Activated CD4-positive, alpha-beta T cell treated with anti-CD3 and anti-CD28 coated beads, Interleukin-2, amount 10 ng/mL, durations not matched to agents 7 days and 5 days (primary cell): Measurements from ENCODE around the gene RIN2. TPM values are rescaled to one million over a fixed set of nuclear protein-coding genes. Genes with fewer than 3 reads are reported as not detected.
"Not testable (repeated sequence)": the region's sequence is repeated elsewhere in the genome, so short reads cannot be mapped to it uniquely, and the experiment has no call there.

Experiments
- CTCF ChIA-PET: fragments of 350-600 bp; sonication (Branson Sonifier 250); formaldehyde crosslinking; loops from one replicate; lab custom pipeline; 2021; ENCODE audit warnings: antibody characterized with exemption; lab: Charles Lee
- POLR2A ChIA-PET: fragments of 350-600 bp; sonication (Branson Sonifier 250); formaldehyde crosslinking; loops from one replicate; lab custom pipeline; 2021; ENCODE audit warnings: antibody characterized with exemption; lab: Charles Lee
- DNase-seq: peaks from one replicate; pipeline ENCODE4 v3.0.0-alpha.2; 2020
- H3K27ac Mint-ChIP-seq: one replicate; pipeline ENCODE4 v1.8.0; 2021; ENCODE audit warnings: mild to moderate bottlenecking, moderate library complexity, mixed read lengths
- H3K27me3 Mint-ChIP-seq: one replicate; pipeline ENCODE4 v1.8.0; 2021; ENCODE audit warnings: mixed read lengths
- H3K36me3 Mint-ChIP-seq: one replicate; pipeline ENCODE4 v1.8.0; 2021; ENCODE audit warnings: low read depth, mixed read lengths
- H3K4me1 Mint-ChIP-seq: one replicate; pipeline ENCODE4 v1.8.0; 2021; ENCODE audit warnings: mixed read lengths
- H3K4me3 Mint-ChIP-seq: one replicate; pipeline ENCODE4 v1.8.0; 2021; ENCODE audit warnings: mild to moderate bottlenecking, moderate library complexity, mixed read lengths
- H3K9me3 Mint-ChIP-seq: one replicate; pipeline ENCODE4 v1.8.0; 2021; ENCODE audit warnings: mixed read lengths
- total RNA-seq, 2 experiments: library from RNA; stranded (reverse); gene quantifications; one replicate each; pipeline ENCODE4 v1.2.3, GENCODE V29; 2021

Gene RIN2
- total RNA-seq, 2 experiments from 2014 or later = not detected

DNA sequence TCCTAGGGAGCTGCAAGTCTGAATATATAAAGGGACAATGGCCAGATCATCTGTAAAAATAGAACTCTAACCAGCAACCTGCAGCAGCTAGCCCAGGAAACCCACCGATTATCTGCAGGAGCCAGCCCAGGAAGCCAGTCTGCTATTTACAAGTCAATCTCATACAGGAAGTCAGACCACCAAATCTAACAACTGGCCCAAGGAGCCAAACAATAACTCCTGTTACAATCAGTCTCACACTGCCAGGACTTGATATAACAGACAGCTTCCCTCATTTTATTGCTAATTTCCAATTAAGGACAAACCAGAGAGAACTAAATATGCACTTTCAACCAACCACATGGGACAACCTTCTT lies 14.4 kb upstream of the RIN2 start:
- Mint-ChIP-seq H3K36me3 (no peaks in the 10 kb centered on the region), H3K4me1 (no peaks in the 10 kb centered on the region), H3K9me3 (no peaks in the 10 kb centered on the region), H3K27ac (no peak overlapping the region), H3K4me3 (no peak overlapping the region), H3K27me3 (peaks cover 11% of the 10 kb centered on the region)
- CTCF ChIA-PET = no interaction called here
- no peak for DNase-seq
- POLR2A ChIA-PET = no interaction called here

DNA sequence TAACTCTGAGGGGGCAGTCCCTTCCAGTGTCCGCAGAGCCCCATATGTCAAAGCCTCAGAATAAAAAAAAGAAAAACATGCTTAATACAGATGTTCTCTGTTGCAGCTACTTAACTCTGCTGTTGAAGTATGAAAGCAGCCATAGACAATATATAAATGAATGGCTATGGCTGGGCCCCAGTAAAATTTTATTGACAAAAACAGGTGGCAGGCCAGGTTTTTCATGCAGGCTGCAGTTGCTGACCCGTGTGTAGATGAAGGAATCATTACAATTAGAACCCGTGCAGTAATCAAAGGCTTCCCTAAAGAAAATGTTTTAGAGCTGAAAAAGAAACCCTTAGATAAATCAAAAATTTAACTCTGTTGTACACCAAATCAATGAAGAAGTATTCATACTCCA lies 13.0 kb upstream of the RIN2 start:
- Mint-ChIP-seq H3K27ac (no peak overlapping the region), H3K9me3 (no peaks in the 10 kb centered on the region), H3K4me3 (no peak overlapping the region), H3K36me3 (no peaks in the 10 kb centered on the region), H3K4me1 (no peaks in the 10 kb centered on the region), H3K27me3 (peaks cover 11% of the 10 kb centered on the region)
- no peak for DNase-seq
- CTCF ChIA-PET = interaction anchor here (1.4 kb wide), 1 partner anchor 31 kb away, joined by 3 read pairs; no protein-coding TSS in a partner anchor
- POLR2A ChIA-PET = no interaction called here

DNA sequence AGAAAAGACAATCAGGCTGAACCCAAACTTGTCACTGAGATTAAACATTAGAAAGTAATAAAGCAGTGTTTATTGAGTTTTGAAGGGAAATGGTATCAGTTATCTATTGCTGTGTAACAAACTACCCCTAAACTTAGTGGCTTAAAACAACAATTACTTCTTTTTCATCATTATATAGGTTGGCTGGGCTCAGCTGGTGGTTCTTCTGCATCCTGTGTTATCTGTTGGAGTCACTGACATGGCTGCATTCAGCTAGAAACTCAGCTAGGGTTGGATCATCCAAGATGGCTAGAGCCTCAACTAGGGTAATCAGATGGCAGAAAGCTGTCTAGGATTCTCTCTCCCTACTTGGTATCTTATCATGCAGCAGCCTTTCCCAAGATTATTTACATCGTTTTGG lies 12.5 kb upstream of the RIN2 start:
- ChIA-PET POLR2A (no interaction called here), CTCF (no interaction called here)
- DNase-seq = no peak
- no peaks in the 10 kb centered on the region for H3K4me1 Mint-ChIP-seq
- H3K27me3 Mint-ChIP-seq = peaks cover 11% of the 10 kb centered on the region
- no peaks in the 10 kb centered on the region for H3K36me3 Mint-ChIP-seq
- H3K4me3 Mint-ChIP-seq = no peak overlapping the region
- H3K27ac Mint-ChIP-seq = no peak overlapping the region
- no peaks in the 10 kb centered on the region for H3K9me3 Mint-ChIP-seq

DNA sequence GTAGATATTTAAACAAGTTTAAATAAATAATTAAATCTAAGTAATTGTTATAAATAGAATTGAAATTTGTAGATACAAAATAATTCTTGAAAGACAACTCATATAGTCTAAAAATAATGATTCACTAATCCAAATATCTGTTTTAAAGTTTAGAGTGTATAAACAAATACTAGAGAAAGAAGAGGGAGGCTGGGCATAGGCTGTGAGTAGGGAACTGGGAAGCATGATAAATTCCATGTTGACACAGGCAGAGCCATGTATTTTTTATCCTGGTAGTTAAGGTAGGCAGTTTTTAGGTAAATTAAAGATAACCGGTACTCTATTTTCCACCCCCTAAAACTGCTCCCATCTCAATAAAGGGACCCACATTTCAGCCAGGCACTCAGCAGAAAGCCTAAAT lies 11.7 kb upstream of the RIN2 start:
- ChIA-PET POLR2A (no interaction called here), CTCF (no interaction called here)
- H3K36me3 Mint-ChIP-seq = no peaks in the 10 kb centered on the region

DNA sequence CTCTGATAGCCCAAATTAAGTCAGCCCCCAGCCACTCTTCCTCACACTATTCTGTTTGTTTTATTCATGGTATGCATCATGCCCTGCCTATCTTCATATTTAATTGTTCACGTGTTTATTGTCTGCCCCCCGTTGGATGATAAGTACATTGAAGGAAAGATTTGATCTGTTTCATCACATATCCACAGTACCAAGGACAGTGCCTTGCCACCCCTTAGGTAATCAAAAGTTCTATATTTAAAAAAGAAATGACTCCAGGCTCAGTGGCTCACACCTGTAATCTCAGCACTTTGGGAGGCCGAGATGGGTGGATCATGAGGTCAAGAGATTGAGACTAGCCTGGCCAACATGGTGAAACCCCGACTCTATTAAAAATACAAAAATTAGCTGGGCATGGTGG lies 10.2 kb upstream of the RIN2 start:
- ChIA-PET POLR2A (no interaction called here), CTCF (no interaction called here)
- Mint-ChIP-seq H3K27me3 (peaks cover 2% of the 10 kb centered on the region), H3K36me3 (no peaks in the 10 kb centered on the region), H3K27ac (no peak overlapping the region), H3K4me3 (no peak overlapping the region), H3K4me1 (no peaks in the 10 kb centered on the region), H3K9me3 (no peaks in the 10 kb centered on the region)
- no peak for DNase-seq

More for the DNA sequence above, 11.7 kb upstream of the RIN2 start:
- no peak for DNase-seq
- Mint-ChIP-seq H3K4me1 (no peaks in the 10 kb centered on the region), H3K9me3 (no peaks in the 10 kb centered on the region), H3K27me3 (peaks cover 3% of the 10 kb centered on the region), H3K4me3 (no peak overlapping the region), H3K27ac (no peak overlapping the region)

DNA sequence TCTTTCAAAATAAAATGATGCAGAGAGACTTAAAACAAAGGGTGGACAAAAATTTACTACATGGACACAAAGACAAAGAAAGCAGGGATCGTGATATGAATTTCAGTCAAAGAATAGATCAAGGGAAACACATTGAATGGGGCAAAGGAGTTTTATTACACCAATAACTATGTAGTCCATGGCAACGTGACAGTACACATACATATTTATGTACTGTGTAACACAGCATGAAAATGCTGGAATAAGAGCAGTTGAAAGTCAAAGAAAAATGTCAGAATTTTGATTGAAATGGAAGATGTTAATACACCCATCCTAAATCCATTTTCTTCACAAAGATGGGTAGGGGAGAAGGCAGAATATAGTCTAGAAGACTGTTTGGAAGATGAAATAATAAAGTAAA lies 9.4 kb upstream of the RIN2 start:
- CTCF ChIA-PET = no interaction called here
- Mint-ChIP-seq H3K27me3 (peaks cover 2% of the 10 kb centered on the region), H3K9me3 (no peaks in the 10 kb centered on the region), H3K4me3 (no peak overlapping the region), H3K36me3 (no peaks in the 10 kb centered on the region), H3K4me1 (no peaks in the 10 kb centered on the region), H3K27ac (no peak overlapping the region)
- no peak for DNase-seq
- POLR2A ChIA-PET = no interaction called here

DNA sequence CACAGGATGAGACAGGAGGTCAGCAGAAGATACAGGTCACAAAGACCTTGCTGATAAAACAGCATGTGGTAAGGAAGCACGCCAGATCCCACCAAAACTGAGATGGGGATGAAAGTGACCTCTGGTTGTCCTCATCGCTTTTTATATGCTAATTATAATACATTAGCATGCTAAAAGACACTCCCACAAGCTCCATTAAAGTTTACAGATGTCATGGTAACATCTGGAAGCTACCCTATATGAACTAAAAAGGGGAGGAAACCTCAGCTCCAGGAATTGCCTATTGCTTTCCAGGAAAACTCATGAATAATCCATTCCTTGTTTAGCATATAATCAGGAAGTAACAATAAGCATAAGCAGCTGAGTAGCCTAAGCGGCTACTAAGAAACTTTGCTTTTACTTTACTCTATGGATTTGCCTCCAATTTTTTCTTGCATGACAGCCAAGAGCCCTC lies 8.4 kb upstream of the RIN2 start:
- no peak overlapping the region for H3K4me3 Mint-ChIP-seq
- H3K9me3 Mint-ChIP-seq = no peaks in the 10 kb centered on the region
- CTCF ChIA-PET = no interaction called here
- H3K36me3 Mint-ChIP-seq = no peaks in the 10 kb centered on the region
- H3K27ac Mint-ChIP-seq = no peak overlapping the region
- no peaks in the 10 kb centered on the region for H3K4me1 Mint-ChIP-seq
- POLR2A ChIA-PET = no interaction called here
- DNase-seq = no peak
- H3K27me3 Mint-ChIP-seq = peaks cover 2% of the 10 kb centered on the region

DNA sequence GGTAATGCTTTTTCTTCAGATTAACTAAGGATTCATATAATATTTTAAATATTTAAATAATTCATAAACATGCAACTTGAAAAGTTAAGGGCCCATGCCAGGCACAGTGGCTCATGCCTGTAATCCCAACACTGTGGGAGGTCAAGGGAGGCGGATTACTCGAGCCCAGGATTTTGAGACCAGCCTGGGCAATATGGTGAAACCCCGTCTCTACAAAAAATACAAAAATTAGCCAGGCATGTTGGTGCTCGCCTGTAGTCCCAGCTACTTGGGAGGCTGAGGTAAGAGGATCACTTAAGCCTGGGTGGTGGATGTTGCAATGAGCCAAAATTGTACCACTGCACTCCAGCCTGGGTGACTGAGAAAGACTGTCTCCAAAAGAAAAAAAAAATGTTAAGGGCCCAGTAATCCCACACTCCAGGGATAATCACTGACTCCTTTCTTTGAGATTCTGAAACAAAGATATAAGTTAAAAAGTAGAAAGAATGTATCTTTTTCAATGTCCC lies 7.9 kb upstream of the RIN2 start:
- no peaks in the 10 kb centered on the region for H3K9me3 Mint-ChIP-seq
- H3K4me3 Mint-ChIP-seq = no peak overlapping the region
- ChIA-PET CTCF (no interaction called here), POLR2A (no interaction called here)
- H3K27ac Mint-ChIP-seq = no peak overlapping the region
- H3K27me3 Mint-ChIP-seq = peaks cover 4% of the 10 kb centered on the region
- H3K36me3 Mint-ChIP-seq = no peaks in the 10 kb centered on the region
- DNase-seq = no peak
- H3K4me1 Mint-ChIP-seq = no peaks in the 10 kb centered on the region

DNA sequence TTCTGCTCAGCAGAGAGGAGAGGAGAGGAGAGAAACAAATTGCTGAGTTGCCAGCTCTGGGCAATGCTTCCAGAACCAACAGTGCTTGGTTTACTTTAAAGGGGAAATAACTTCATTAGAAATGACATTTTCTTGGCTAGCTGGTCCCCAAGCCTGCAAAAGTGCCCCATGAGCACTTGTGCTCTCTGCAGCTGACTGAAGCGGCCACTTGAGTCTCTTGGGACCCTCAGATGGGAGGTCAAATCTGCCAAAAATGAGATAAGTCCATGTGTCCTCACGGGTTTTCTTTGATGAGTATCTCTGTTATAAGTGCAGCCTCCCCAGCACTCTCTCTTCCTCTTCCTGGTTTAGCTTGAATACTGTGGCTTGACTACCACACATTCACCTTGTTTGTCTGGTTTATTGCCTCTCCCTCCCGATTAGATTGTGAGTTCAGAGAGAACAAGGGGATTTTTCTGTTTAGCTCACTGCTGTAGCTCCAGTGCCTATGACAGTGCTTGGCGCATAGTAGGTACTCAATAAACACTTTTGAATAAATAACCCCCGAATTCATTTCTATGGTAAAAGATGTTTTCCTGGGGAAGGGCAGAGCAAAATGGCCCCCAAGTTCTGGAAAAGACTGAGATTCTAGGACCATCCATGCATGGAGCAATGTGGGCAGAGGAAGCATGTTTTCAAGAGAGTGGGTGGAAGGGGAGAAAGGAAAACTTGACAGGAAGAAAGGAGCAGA lies 7.0 kb upstream of the RIN2 start:
- Mint-ChIP-seq H3K27ac (no peak overlapping the region), H3K36me3 (no peaks in the 10 kb centered on the region), H3K27me3 (peaks cover 8% of the 10 kb centered on the region), H3K4me1 (no peaks in the 10 kb centered on the region), H3K9me3 (no peaks in the 10 kb centered on the region), H3K4me3 (no peak overlapping the region)
- DNase-seq = no peak
- ChIA-PET POLR2A (no interaction called here), CTCF (no interaction called here)

DNA sequence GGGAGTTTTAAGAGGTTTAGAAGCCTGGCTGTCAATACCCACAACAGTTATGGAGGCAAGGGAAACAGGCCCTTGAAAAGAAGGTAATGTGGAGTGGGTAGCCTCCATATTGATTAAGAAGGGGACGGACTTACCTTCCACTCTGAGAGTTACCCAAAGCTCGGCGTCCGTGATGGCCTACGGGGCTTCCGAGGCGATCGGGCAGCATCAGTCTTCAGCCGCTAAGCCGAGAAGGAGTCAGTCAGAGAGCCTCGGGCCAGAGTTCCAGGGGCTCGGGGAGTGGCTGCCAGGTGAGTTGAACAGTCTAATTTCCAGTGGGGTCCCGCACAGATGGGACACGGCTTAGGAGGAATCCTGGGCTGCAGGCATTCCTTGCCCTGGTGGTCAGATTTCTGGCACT lies 3.9 kb upstream of the RIN2 start:
- H3K4me1 Mint-ChIP-seq, H3K36me3 Mint-ChIP-seq, H3K9me3 Mint-ChIP-seq, POLR2A ChIA-PET, H3K27ac Mint-ChIP-seq, DNase-seq, CTCF ChIA-PET, H3K4me3 Mint-ChIP-seq: not testable (repeated sequence)
- peaks cover 29% of the 10 kb centered on the region for H3K27me3 Mint-ChIP-seq

DNA sequence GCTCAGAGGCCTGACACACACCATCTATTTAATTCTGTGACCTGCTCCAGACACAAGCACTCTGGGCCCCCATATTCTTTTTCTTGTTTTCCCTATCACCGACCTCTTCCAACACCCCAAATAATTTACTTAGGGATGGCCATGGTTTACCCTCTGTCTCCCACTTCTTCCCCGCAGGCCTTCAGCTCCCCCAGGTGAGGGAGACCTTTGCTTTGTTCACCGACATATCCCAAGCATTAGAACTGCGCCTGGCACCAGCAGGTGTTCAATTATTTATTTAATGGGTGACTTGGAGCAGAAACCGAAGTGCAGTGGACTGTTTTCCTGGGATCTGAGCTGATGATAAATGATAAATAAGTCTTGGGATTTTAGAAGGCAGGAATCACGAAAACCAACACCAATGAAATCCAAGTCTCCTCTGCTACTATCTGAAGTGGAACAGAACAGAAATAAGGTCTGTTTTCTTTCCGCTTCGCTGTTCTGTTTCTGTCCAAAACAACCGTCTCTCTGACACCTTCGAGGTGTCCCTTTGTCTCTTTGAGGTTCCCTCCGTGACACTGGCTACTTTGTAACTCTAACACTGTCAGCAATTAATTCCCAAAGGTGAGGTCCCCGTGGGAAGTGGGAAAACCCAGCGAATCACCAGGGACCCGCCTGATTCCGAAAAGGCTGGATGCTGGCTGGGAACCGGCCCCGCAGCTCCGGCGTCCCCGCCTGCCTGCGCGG lies 1.1 kb upstream of the RIN2 start:
- H3K4me3 Mint-ChIP-seq = no peak overlapping the region
- H3K36me3 Mint-ChIP-seq = no peaks in the 10 kb centered on the region
- H3K4me1 Mint-ChIP-seq = peaks cover 6% of the 10 kb centered on the region
- no peaks in the 10 kb centered on the region for H3K9me3 Mint-ChIP-seq
- DNase-seq = no peak
- H3K27ac Mint-ChIP-seq = no peak overlapping the region
- ChIA-PET POLR2A (no interaction called here), CTCF (no interaction called here)
- H3K27me3 Mint-ChIP-seq = peaks cover 50% of the 10 kb centered on the region

DNA sequence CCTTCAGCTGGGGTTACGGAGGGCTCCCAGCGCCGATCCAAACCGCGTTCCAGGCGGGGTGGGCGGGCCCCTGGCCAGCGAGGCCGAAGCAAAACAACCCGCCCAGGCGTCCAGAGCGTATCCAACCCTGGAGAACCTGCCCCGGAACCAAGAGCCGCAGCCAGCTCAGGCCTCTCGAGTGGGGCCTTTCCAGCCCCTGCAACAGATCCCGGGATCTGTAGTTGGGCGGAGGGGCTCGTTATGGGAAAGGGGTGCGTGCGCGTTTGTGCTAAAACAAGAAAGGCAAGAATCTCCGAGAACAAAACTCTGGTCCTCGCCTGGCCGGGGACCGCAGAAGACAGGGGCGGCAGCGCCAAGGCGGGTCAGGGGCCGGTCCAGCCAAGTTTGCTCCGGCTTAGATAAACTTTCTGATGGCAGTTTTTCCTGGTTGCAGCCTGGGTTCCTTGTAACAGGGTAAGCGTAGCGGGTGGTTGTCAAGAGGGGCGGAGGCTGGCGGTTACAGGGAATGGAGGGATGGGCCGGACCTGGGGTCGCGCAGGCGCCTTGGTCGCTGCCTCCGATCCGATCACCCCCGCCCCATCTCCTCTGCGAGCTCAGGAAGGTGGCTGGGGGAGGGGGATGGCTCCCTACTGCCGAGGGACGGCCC lies 448 bp upstream of the RIN2 start:
- no peak overlapping the region for H3K4me3 Mint-ChIP-seq
- ChIA-PET POLR2A (no interaction called here), CTCF (no interaction called here)
- DNase-seq = no peak
- no peak overlapping the region for H3K27ac Mint-ChIP-seq
- peaks cover 56% of the 10 kb centered on the region for H3K27me3 Mint-ChIP-seq
- peaks cover 6% of the 10 kb centered on the region for H3K4me1 Mint-ChIP-seq
- no peaks in the 10 kb centered on the region for H3K36me3 Mint-ChIP-seq
- H3K9me3 Mint-ChIP-seq = no peaks in the 10 kb centered on the region
